OCI-LY7 (cell line): ENCODE measurements around the gene SUN5. TPM values are rescaled to one million over a fixed set of nuclear protein-coding genes. Genes with fewer than 3 reads are reported as not detected.

Source experiments
- BruUV-seq: library from RNA; stranded (reverse); fragments of 400-500 nt; replicated peaks from 2 replicates; lab custom pipeline; 2021; lab: Mats Ljungman, UMichigan
- CTCF ChIA-PET: fragments of 300-600 bp; sonication (Branson Sonifier 250); formaldehyde crosslinking; loops from one replicate; lab custom pipeline; 2022; ENCODE audit warnings: antibody characterized with exemption; ENCODE audit not compliant: unreplicated experiment; lab: Charles Lee
- POLR2A ChIA-PET: fragments of 300-600 bp; sonication (Branson Sonifier 250); formaldehyde crosslinking; loops from one replicate; lab custom pipeline; 2022; ENCODE audit warnings: antibody characterized with exemption; lab: Charles Lee
- DNase-seq: peaks from one replicate; pipeline ENCODE4 v3.0.0-alpha.2; 2015; ENCODE audit warnings: low spot score
- H2AFZ ChIP-seq: fragments of 200-600 bp; sonication (generic), shearing (Covaris generic); 2 replicates; pipeline ENCODE4 v1.6.1; 2014; ENCODE audit warnings: mild to moderate bottlenecking, antibody characterized with exemption, low read length, moderate library complexity
- H3K27ac ChIP-seq: fragments of 200-600 bp; sonication (generic); 2 replicates; pipeline ENCODE4 v1.5.1; 2014; ENCODE audit warnings: mixed run types, low read depth, mild to moderate bottlenecking, moderate library complexity, low read length, inconsistent platforms; ENCODE audit not compliant: poor library complexity, severe bottlenecking
- H3K36me3 ChIP-seq: fragments of 200-600 bp; sonication (generic); 2 replicates; pipeline ENCODE4 v1.6.1; 2014; ENCODE audit warnings: mild to moderate bottlenecking, antibody characterized with exemption, low read length, moderate library complexity, mixed read lengths; ENCODE audit not compliant: insufficient read depth
- H3K4me1 ChIP-seq: fragments of 200-600 bp; sonication (generic); 2 replicates; pipeline ENCODE4 v1.5.1; 2014; ENCODE audit warnings: mild to moderate bottlenecking, low read length; ENCODE audit not compliant: insufficient read depth, poor library complexity, severe bottlenecking
- H3K4me2 ChIP-seq: fragments of 200-600 bp; sonication (generic); 2 replicates; pipeline ENCODE4 v1.6.1; 2014; ENCODE audit warnings: mild to moderate bottlenecking, low read length
- H3K4me3 ChIP-seq: fragments of 200-600 bp; sonication (generic); 2 replicates; pipeline ENCODE4 v1.5.1; 2014; ENCODE audit warnings: mild to moderate bottlenecking, low read depth, low read length; ENCODE audit not compliant: poor library complexity, severe bottlenecking
- H3K79me2 ChIP-seq: fragments of 200-600 bp; sonication (generic); 2 replicates; pipeline ENCODE4 v1.6.1; 2016; ENCODE audit warnings: low read depth, mild to moderate bottlenecking, low read length, moderate library complexity, mixed read lengths; ENCODE audit not compliant: insufficient read depth
- H3K9me2 ChIP-seq: fragments of 200-600 bp; sonication (generic); 2 replicates; pipeline ENCODE4 v1.6.1; 2016; ENCODE audit warnings: mild to moderate bottlenecking, low read length, mixed read lengths; ENCODE audit not compliant: insufficient read depth
- H3K9me3 ChIP-seq: fragments of 200-600 bp; sonication (generic); 2 replicates; pipeline ENCODE4 v1.6.1; 2014; ENCODE audit warnings: mild to moderate bottlenecking, mixed run types, low read length, mixed read lengths
- H4K20me1 ChIP-seq: fragments of 200-600 bp; sonication (generic); 2 replicates; pipeline ENCODE4 v1.6.1; 2014; ENCODE audit warnings: mild to moderate bottlenecking, antibody characterized with exemption, low read length, moderate library complexity, mixed read lengths; ENCODE audit not compliant: insufficient read depth
- EZH2phosphoT487 ChIP-seq: fragments of 200-600 bp; sonication (generic); IDR thresholded peaks from 2 replicates; pipeline ENCODE4 v1.6.1; 2018; ENCODE audit warnings: low read depth, borderline replicate concordance, mild to moderate bottlenecking, mixed run types, antibody characterized with exemption, low read length, moderate library complexity, mixed read lengths
- intact Hi-C: fragments of 100-400 bp; cut with micrococcal nuclease; formaldehyde crosslinking; loops from one replicate; pipeline ENCODE4 v1.10.0; 2022; ENCODE audit not compliant: unreplicated experiment
- total RNA-seq, 2 experiments: library from RNA; depleted of rRNA in 1 of 2; stranded (reverse); fragments of >200 nt in 1 of 2; shearing (Covaris generic) in 1 of 2; gene quantifications; 2 replicates each; pipeline ENCODE4 v1.2.3, GENCODE V29; 2014 to 2022
- TF ChIP-seq, protein P1 (sequence below): fragments of 200-600 bp; sonication (generic); conservative IDR thresholded peaks from 2 replicates; pipeline ENCODE4 v1.5.1; 2014; ENCODE audit warnings: mild to moderate bottlenecking, antibody characterized with exemption, low read length, moderate library complexity, mixed read lengths

The SUN5 gene
- total RNA-seq, 2 experiments from 2014 or later = not detected

DNA sequence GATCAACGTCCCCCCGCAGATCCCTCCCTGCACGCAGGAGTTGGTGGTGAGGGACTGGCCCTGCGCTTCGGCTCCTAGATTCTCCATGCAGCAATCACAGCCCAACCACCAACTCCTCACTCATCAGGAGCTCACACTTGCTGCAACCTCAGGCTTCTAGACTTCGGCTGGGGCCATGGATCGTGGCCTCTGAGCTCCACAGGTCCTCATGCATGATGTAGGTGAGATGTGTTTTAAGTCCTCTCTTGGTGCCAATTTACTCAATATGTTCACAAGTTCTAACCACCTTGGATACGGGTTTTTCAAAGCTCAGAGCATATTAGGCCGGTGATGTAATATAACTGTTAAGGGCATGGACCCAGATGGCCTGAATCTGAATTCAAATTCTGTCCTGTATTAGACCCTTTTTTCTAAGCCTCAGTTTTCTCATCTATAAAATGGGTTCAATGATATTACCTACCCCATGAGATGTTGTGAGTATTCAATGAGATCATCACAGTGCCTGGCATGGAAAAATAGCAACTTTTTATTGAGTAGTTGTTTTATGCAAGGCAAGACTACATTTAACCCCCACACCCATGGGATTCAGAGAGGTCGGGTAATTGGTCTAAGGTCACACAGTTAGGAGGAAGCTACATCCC is 31.0 kb downstream of the SUN5 start:
- intact Hi-C loops = no loop called here
- ChIA-PET POLR2A (interaction anchor here (0.6 kb wide), 1 partner anchor 75 kb away, joined by 3 read pairs; no protein-coding TSS in a partner anchor), CTCF (no interaction called here)
- H3K4me2 ChIP-seq = no peak overlapping the region; the same call in 1 of the 2 replicates
- no peak for DNase-seq
- BruUV-seq = no TSS peak
- no peaks in the 10 kb centered on the region for H3K79me2 ChIP-seq
- TF ChIP-seq, protein P1, sequence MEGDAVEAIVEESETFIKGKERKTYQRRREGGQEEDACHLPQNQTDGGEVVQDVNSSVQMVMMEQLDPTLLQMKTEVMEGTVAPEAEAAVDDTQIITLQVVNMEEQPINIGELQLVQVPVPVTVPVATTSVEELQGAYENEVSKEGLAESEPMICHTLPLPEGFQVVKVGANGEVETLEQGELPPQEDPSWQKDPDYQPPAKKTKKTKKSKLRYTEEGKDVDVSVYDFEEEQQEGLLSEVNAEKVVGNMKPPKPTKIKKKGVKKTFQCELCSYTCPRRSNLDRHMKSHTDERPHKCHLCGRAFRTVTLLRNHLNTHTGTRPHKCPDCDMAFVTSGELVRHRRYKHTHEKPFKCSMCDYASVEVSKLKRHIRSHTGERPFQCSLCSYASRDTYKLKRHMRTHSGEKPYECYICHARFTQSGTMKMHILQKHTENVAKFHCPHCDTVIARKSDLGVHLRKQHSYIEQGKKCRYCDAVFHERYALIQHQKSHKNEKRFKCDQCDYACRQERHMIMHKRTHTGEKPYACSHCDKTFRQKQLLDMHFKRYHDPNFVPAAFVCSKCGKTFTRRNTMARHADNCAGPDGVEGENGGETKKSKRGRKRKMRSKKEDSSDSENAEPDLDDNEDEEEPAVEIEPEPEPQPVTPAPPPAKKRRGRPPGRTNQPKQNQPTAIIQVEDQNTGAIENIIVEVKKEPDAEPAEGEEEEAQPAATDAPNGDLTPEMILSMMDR = no peak
- no peak for TF ChIP-seq EZH2phosphoT487
- H3K9me3 ChIP-seq = no peaks in the 10 kb centered on the region
- H3K4me1 ChIP-seq = peaks cover 21% of the 10 kb centered on the region
- no peaks in the 10 kb centered on the region for H3K9me2 ChIP-seq
- H2AFZ ChIP-seq = no peak overlapping the region
- no peaks in the 10 kb centered on the region for H3K36me3 ChIP-seq
- no peak overlapping the region for H3K4me3 ChIP-seq
- H3K27ac ChIP-seq = no peak overlapping the region
- H4K20me1 ChIP-seq = no peaks in the 10 kb centered on the region

DNA sequence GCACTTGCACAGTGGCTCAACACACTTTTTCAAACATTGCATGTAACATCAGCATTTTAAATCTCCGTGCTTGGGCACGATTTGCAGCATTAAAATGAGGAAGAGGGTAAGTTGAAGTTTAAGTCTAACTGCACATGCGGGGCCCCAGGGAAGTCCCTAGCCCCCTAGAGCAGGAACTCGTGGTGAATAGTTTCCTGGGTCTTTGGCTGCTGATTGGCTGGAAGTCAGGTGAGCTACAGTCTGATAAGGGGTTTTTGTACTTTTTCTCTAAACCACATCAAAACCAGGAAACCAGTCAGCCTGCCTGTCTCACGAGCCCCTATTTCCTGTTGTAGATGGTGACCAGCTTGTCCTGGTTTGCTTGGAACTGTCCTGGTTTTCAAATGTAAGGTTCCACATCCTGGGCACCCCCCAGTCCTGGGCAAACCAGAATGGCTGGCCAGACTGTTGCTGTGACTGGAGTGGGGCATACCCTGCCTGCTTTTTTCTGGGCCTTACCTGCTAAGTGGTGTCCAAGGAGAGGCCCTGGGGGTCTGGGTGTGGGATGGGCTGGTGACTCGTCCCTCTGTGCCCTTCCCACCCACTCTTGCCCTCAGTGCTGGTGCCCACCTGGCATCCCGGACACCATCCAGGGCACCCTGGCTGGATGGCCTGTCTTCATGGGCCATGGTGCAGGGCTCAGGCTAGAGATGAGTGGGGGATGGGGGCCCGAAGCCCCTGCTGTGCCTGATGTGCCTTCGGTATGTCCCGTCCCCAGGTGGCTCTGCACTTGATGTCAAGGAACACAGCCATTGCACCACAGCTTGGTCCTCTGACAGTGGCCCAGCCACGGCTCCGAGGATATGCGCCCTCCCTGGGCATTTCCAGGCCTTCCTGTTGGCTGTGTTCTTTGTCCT is 31.8 kb downstream of the SUN5 start:
- intact Hi-C loops = no loop called here
- Histone ChIP-seq H3K4me3 (peak overlapping the region; percentile 28), H3K4me2 (peak overlapping the region; percentile 56)

More for the DNA sequence above, 31.8 kb downstream of the SUN5 start:
- Histone ChIP-seq H3K36me3 (no peaks in the 10 kb centered on the region), H4K20me1 (no peaks in the 10 kb centered on the region), H3K79me2 (no peaks in the 10 kb centered on the region), H3K9me2 (no peaks in the 10 kb centered on the region), H3K4me1 (peaks cover 21% of the 10 kb centered on the region), H2AFZ (peak overlapping the region; percentile 89), H3K27ac (peak overlapping the region; percentile 64), H3K9me3 (no peaks in the 10 kb centered on the region)
- ChIA-PET POLR2A (interaction anchor here (0.6 kb wide), 1 partner anchor 76 kb away, joined by 3 read pairs; no protein-coding TSS in a partner anchor), CTCF (interaction anchor here (0.6 kb wide), 1 partner anchor 194 kb away, joined by 3 read pairs; no protein-coding TSS in a partner anchor)
- DNase-seq = peak; percentile 88
- BruUV-seq = no TSS peak
- TF ChIP-seq, protein P1 = no peak
- TF ChIP-seq EZH2phosphoT487 = no peak
